Thyroid gland (tissue), 4 donors: ENCODE data around the gene ABTB1.

Experiments used
- CTCF ChIP-seq, 6 experiments: fragments of 200-600 bp in 3 of 6; fragments of 450-650 bp in 3 of 6; sonication (generic) in 3 of 6; IDR thresholded peaks; one replicate each; pipeline ENCODE4 v1.5.1; 2016 to 2019; ENCODE audit warnings: antibody characterized with exemption in 6 of 6, mild to moderate bottlenecking in 2 of 6, inconsistent platforms in 1 of 6, moderate library complexity in 1 of 6
- POLR2A ChIP-seq, 2 donors: fragments of 450-650 bp; IDR thresholded peaks; one replicate each; pipeline ENCODE4 v1.6.1; 2017; ENCODE audit warnings: antibody characterized with exemption in 2 of 2, mild to moderate bottlenecking in 2 of 2, moderate library complexity in 1 of 2

DNA sequence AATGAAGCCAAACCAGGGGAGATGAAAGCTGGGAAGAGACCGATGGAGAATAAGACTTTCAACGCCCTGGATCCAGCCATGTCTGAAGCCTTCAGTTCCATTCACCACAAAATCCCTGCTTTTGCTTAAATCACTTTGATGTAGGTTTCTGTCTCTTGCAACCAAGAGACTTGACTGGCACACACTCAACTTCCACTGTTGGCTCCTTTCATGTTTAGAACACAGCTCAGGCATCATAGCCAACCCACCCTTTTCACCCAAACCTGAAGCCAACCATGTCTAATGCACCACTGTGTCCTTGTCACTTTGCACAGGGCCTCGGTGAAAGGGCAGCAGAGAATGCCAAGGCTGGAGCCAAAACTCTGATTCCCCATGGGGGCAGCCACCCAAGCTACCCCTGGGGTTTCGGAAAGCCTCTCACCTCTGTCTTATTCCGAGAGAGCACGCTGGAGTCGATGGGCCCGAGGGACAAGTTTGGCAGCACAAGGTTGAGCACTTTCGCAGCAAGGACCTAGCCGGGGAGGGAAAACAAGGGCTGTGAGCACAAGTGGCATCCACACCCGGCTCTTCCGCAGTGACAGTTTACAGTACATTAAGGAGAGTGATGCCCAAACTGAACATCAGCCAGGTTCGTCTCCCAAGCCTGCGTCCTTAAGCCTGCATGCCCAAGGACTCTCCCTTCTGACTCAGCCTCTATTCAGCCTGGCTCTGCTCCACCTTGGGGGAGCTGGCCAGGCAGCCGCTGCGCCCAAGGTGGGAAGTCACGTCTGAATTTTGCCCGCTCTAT lies 37.6 kb downstream of the ABTB1 start:
- TF ChIP-seq POLR2A (IDR thresholded peaks at IDR 0.05) (no peak), CTCF (IDR thresholded peaks at IDR 0.05) (no peak)
